ENCODE data around the gene NUDT14.

Gene NUDT14

GRCh38 chr14:105198588-105198987, 17.5 kb upstream of the NUDT14 start:
- Histone ChIP-seq H3K36me3 (no peaks in the 10 kb centered on the region), H3K4me3 (ENCODE audit: low read depth, low read length) (no peak overlapping the region), H3K27me3 (no peaks in the 10 kb centered on the region), H3K4me1 (peaks cover 16% of the 10 kb centered on the region), H3K9me3 (no peaks in the 10 kb centered on the region)
- no peak for DNase-seq
- TF ChIP-seq CTCF (IDR thresholded peaks at IDR 0.05; ENCODE audit: low read depth, low read length), result peak; percentile 25; the same call in 1 of the 2 replicates

- TF ChIP-seq CTCF (IDR thresholded peaks at IDR 0.05; ENCODE audit: low read depth, low read length), result no peak
- H3K27me3 ChIP-seq, result no peaks in the 10 kb centered on the region
- no peaks in the 10 kb centered on the region for H3K9me3 ChIP-seq
- no peak overlapping the region for H3K4me3 ChIP-seq (ENCODE audit: low read depth, low read length)
- peaks cover 9% of the 10 kb centered on the region for H3K4me1 ChIP-seq
- DNase-seq, result no peak
- H3K36me3 ChIP-seq, result no peaks in the 10 kb centered on the region
These were observed 16.1 kb upstream of the NUDT14 start for GRCh38 chr14:105197211-105197641.

- H3K9me3 ChIP-seq, result no peaks in the 10 kb centered on the region
- DNase-seq, result no peak
- H3K36me3 ChIP-seq, result no peaks in the 10 kb centered on the region
- H3K27me3 ChIP-seq, result no peaks in the 10 kb centered on the region
- no peak for TF ChIP-seq CTCF (IDR thresholded peaks at IDR 0.05; ENCODE audit: low read depth, low read length)
- H3K4me3 ChIP-seq (ENCODE audit: low read depth, low read length), result no peak overlapping the region
- H3K4me1 ChIP-seq, result peaks cover under 1% of the 10 kb centered on the region; the same call in 1 of the 2 replicates
These were observed 15.3 kb upstream of the NUDT14 start for GRCh38 chr14:105196265-105196960.

GRCh38 chr14:105195522-105196264, 14.6 kb upstream of the NUDT14 start:
- no peak overlapping the region for H3K4me3 ChIP-seq (ENCODE audit: low read depth, low read length)
- TF ChIP-seq CTCF (IDR thresholded peaks at IDR 0.05; ENCODE audit: low read depth, low read length), result no peak
- no peak for DNase-seq
- no peaks in the 10 kb centered on the region for H3K27me3 ChIP-seq
- H3K36me3 ChIP-seq, result no peaks in the 10 kb centered on the region
- no peaks in the 10 kb centered on the region; the same call in 1 of the 2 replicates for H3K4me1 ChIP-seq
- no peaks in the 10 kb centered on the region for H3K9me3 ChIP-seq

GRCh38 chr14:105195051-105195450, 13.9 kb upstream of the NUDT14 start:
- Histone ChIP-seq H3K4me1 (no peaks in the 10 kb centered on the region; the same call in 1 of the 2 replicates), H3K27me3 (no peaks in the 10 kb centered on the region), H3K4me3 (ENCODE audit: low read depth, low read length) (no peak overlapping the region), H3K9me3 (no peaks in the 10 kb centered on the region), H3K36me3 (no peaks in the 10 kb centered on the region)
- no peak for DNase-seq
- TF ChIP-seq CTCF (IDR thresholded peaks at IDR 0.05; ENCODE audit: low read depth, low read length), result no peak
